Mesodermal cell (in vitro differentiated cells): ENCODE results near the gene RMP24.

Experiments
- H3K27ac ChIP-seq: 2 replicates; pipeline ENCODE4 v1.7.0; 2013; ENCODE audit warnings: mild to moderate bottlenecking, low read depth, low read length, moderate library complexity; ENCODE audit not compliant: severe bottlenecking
- H3K36me3 ChIP-seq: 2 replicates; pipeline ENCODE4 v1.7.1; 2013; ENCODE audit warnings: mild to moderate bottlenecking, low read length, moderate library complexity; ENCODE audit not compliant: control insufficient read depth, insufficient read depth
- H3K4me1 ChIP-seq: one replicate; pipeline ENCODE4 v1.7.1; 2013; ENCODE audit warnings: mild to moderate bottlenecking, low read length; ENCODE audit not compliant: insufficient read depth, control insufficient read depth, poor library complexity, severe bottlenecking
- H3K4me3 ChIP-seq: 2 replicates; pipeline ENCODE4 v1.7.0; 2013; ENCODE audit warnings: low read length, control low read depth, mild to moderate bottlenecking; ENCODE audit not compliant: insufficient read depth, poor library complexity, severe bottlenecking; ENCODE audit errors: extremely low read depth
- H3K9me3 ChIP-seq: 2 replicates; pipeline ENCODE4 v1.7.1; 2013; ENCODE audit warnings: mild to moderate bottlenecking, low read length, moderate library complexity; ENCODE audit not compliant: control insufficient read depth
- WGBS, 2 experiments: methylation state at CpG; one replicate each; pipeline ENCODE4 v1.1.5; 2013; ENCODE audit warnings: missing lambda C conversion rate in 2 of 2; ENCODE audit not compliant: insufficient coverage in 2 of 2; 5-methylcytosine and 5-hydroxymethylcytosine counted together

Gene RMP24

DNA sequence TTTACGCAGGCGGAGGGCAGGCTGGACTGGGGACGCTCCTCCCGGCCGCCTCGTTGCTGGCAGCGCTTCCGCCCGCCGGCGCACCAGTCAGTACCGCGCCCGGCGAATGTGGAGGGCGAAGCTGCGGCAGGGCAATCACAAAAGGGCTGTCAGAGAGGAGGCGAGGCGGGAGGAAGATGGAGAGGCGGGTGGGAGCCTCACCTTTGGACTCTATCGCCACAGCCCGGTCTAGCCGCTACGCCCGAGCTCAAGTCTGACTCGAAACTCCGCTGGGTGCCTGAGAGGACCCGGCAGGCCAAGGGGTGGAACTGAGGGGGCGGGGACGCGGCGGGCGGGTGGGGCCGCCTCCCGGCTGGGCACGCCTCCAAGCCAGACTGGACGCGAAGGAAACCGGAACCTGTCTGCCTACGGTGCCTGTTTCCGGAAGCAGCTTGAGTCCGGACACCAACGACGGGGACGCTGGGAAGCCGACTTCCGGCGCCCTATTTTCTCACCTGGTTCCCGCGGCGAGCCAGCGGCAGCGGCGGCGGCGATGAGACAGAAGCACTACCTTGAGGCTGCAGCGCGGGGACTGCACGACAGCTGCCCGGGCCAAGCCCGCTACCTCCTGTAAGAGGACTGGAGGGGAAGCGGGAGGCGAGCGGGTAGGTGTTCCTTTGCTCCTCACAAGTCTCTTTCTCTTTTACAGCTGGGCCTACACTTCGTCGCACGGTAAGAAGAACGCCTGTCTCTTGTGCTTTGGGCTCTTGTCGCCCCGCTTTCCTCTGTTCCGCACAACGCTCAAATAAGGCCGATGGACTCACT, at the start of gene RMP24:
Gene RMP24 (plus strand): TSS at position 483 of the 804 bp plus-strand sequence.
- H3K27ac ChIP-seq, result peak within 1 kb of the TSS; percentile 76
- peak within 1 kb of the TSS; percentile 77 for H3K4me3 ChIP-seq
- peaks cover 8% of the 10 kb centered on the region for H3K4me1 ChIP-seq
- no peaks in the 10 kb centered on the region for H3K9me3 ChIP-seq
- H3K36me3 ChIP-seq, result peaks cover 29% of the 10 kb centered on the region
- WGBS, 2 experiments, result 0% methylated on average over 57 to 64 of the region's 73 CpGs

GRCh38 chr18:35923939-35924684, 48.4 kb upstream of the RMP24 start:
- Histone ChIP-seq H3K36me3 (no peaks in the 10 kb centered on the region), H3K4me3 (no peak overlapping the region), H3K27ac (no peak overlapping the region), H3K9me3 (no peaks in the 10 kb centered on the region), H3K4me1 (no peaks in the 10 kb centered on the region)
- WGBS, 2 experiments, result 37 to 57% methylated on average over 4 of the region's 4 CpGs

GRCh38 chr18:35926884-35927283, 45.6 kb upstream of the RMP24 start:
- no peaks in the 10 kb centered on the region for H3K9me3 ChIP-seq
- 88 to 99% methylated on average over 7 to 8 of the region's 11 CpGs for WGBS, 2 experiments
- no peaks in the 10 kb centered on the region for H3K4me1 ChIP-seq
- no peaks in the 10 kb centered on the region for H3K36me3 ChIP-seq
- H3K4me3 ChIP-seq, result no peak overlapping the region
- H3K27ac ChIP-seq, result no peak overlapping the region

DNA sequence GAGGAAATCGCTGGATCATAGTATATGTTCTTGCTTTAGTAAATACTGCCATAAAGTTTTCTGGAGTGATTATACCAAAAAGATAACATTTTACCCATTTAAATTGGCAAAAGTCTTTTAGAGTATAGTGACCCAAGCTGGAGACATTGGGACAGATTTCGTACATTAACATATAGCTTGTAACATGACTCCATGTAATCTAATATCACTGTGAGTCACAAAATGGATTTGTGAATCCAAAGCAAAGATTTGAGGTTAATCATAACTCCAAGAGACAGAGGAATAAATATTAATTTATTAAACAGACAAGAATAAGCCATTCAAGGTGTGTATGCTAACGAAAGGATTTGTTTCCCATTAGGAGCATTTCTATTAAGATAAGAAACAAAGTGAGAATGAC, 45.0 kb upstream of the RMP24 start:
- H3K27ac ChIP-seq, result no peak overlapping the region
- no peak overlapping the region for H3K4me3 ChIP-seq
- H3K9me3 ChIP-seq, result no peaks in the 10 kb centered on the region
- H3K4me1 ChIP-seq, result no peaks in the 10 kb centered on the region
- WGBS, 2 experiments, result no CpG with 5 or more reads among the region's 3 CpGs
- H3K36me3 ChIP-seq, result no peaks in the 10 kb centered on the region

GRCh38 chr18:35933982-35934381, 38.5 kb upstream of the RMP24 start:
- Histone ChIP-seq H3K27ac (no peak overlapping the region), H3K4me1 (no peaks in the 10 kb centered on the region), H3K4me3 (no peak overlapping the region), H3K9me3 (no peaks in the 10 kb centered on the region), H3K36me3 (no peaks in the 10 kb centered on the region)
- 75 to 93% methylated on average over 5 to 6 of the region's 8 CpGs for WGBS, 2 experiments

- WGBS, 2 experiments, result 83 to 100% methylated on average over 1 to 2 of the region's 5 CpGs
- Histone ChIP-seq H3K27ac (no peak overlapping the region), H3K36me3 (no peaks in the 10 kb centered on the region), H3K4me3 (no peak overlapping the region), H3K4me1 (no peaks in the 10 kb centered on the region), H3K9me3 (no peaks in the 10 kb centered on the region)
Observed at GRCh38 chr18:35934891-35935290, 37.6 kb upstream of the RMP24 start.

DNA sequence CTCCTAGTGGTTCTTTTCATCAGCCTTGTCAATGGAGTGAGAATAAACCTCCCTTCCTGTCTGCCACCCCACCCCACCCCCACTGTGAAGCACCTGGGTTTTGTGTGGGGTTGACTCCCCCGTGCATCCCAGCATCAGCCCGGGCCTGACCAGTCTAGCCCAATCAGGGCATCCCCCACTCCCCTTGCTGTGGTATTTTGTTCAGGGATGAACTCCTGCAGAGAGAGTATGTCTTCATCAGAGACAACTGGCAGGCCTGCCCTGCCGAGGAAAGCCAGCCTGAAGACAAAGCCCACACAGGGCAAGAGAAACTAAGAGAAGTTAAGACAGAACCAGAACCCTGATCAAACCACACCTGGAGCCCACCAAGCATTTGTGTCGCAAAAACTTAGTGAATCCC, 36.7 kb upstream of the RMP24 start:
- H3K4me3 ChIP-seq, result no peak overlapping the region
- H3K9me3 ChIP-seq, result no peaks in the 10 kb centered on the region
- H3K27ac ChIP-seq, result no peak overlapping the region
- no peaks in the 10 kb centered on the region for H3K4me1 ChIP-seq
- H3K36me3 ChIP-seq, result no peaks in the 10 kb centered on the region
- 53 to 67% methylated on average over 2 of the region's 4 CpGs for WGBS, 2 experiments

DNA sequence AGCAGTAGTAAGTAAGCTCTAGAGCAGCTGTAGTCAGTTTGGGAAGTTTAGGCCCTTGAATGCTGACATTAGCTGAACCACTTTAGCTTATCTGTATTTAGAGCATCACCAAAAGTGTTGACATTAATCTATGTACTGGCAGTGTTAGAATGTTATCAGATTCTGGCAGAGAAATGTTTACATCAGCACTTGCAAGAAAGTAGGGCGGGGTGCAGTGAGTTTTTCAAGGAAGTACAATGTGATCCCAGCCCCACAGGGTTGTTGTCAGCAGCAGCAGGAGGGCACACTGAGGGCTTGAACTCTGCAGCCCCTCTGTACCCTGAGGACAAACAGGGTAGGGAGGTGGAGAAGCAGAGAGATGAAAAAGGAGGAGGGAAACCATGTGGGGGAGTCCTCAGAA, 35.5 kb upstream of the RMP24 start:
- Histone ChIP-seq H3K4me3 (no peak overlapping the region), H3K4me1 (no peaks in the 10 kb centered on the region), H3K36me3 (no peaks in the 10 kb centered on the region), H3K27ac (no peak overlapping the region), H3K9me3 (no peaks in the 10 kb centered on the region)
- WGBS, 2 experiments, result 100% methylated on average over 1 of the region's 1 CpG

DNA sequence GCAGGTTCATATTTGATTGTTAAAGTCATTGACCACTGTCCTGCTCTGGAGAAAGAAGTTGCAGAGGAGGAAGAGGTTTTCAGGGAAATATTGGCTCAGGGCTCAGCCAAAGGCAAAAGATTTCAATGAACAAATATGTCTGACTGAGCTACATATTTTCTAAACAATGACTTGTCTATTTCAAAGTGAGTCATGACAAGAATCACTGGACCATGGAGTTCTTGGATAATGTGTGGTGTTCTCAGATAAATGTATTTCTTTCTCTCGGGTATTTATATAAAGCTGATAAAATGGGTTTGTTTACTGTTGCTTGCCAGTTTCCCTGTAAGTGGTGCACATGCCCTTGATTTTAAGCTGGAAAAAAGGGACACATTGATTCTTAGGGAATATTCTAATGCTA, 34.3 kb upstream of the RMP24 start:
- 91% methylated on average over 1 of the region's 1 CpG; no CpG with 5 or more reads in 1 of the 2 experiments for WGBS, 2 experiments
- Histone ChIP-seq H3K4me1 (no peaks in the 10 kb centered on the region), H3K36me3 (no peaks in the 10 kb centered on the region), H3K4me3 (no peak overlapping the region), H3K27ac (no peak overlapping the region), H3K9me3 (no peaks in the 10 kb centered on the region)

- no peaks in the 10 kb centered on the region for H3K4me1 ChIP-seq
- no peak overlapping the region for H3K4me3 ChIP-seq
- WGBS, 2 experiments, result no CpG with 5 or more reads among the region's 1 CpG
- H3K9me3 ChIP-seq, result no peaks in the 10 kb centered on the region
- H3K27ac ChIP-seq, result no peak overlapping the region
- no peaks in the 10 kb centered on the region for H3K36me3 ChIP-seq
Observed at GRCh38 chr18:35938562-35938961, 33.9 kb upstream of the RMP24 start.

DNA sequence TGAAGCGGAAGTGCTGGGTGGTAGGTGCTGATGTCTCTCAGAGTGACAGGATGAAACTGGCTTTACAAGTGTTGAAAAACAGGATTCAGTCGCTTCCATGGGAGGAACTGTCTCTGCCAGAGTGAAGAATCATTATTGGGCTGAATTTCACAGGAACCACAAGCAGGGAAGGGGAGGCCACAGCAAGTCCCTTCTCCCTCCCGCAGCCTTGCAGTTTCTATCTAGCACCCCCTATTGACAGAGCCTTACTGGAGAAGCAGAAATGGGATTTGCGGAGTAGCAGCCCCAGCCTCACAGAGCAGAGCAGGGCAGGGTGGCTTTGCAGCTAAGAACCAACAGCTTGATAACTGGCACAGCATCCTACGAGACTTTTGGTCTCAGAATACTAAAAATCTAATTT, 33.3 kb upstream of the RMP24 start:
- Histone ChIP-seq H3K4me3 (no peak overlapping the region), H3K9me3 (no peaks in the 10 kb centered on the region), H3K27ac (no peak overlapping the region), H3K36me3 (no peaks in the 10 kb centered on the region), H3K4me1 (no peaks in the 10 kb centered on the region)
- WGBS, 2 experiments, result 81 to 82% methylated on average over 2 to 3 of the region's 5 CpGs
